Posterior vena cava (tissue), 2 donors: ENCODE data around the gene SHBG. TPM values are rescaled to one million over a fixed set of nuclear protein-coding genes. Genes with fewer than 3 reads are reported as not detected.
"Not testable (repeated sequence)": the region's sequence is repeated elsewhere in the genome, so short reads cannot be mapped to it uniquely, and the experiment has no call there.

Experiments
- DNase-seq: peaks from one replicate; pipeline ENCODE4 v3.0.0-alpha.2; 2020; ENCODE audit warnings: low spot score
- intact Hi-C, 2 donors: fragments of 100-400 bp; cut with DNase I; formaldehyde crosslinking; loops; one replicate each; pipeline versions ENCODE4 v1.14.1 to v1.14.2; 2022 to 2023
- long read RNA-seq, 2 donors: library from polyadenylated mRNA; unstranded; transcript quantifications; one replicate each; pipeline ENCODE4 v2.0.0, GENCODE V29; 2020 to 2021
- total RNA-seq, 2 donors: library from RNA; stranded (reverse); fragmentation: NEBNext Ultra II Directional; extraction: Animal tissue kit (Norgen Biotek cat#: 25700); gene quantifications; one replicate each; pipeline ENCODE4 v1.2.1, GENCODE V29; 2021
- donor health status: DM: yes; HTN: yes; CAD: no.
- donor health status: DM: yes; HTN: yes; CAD: no.

Gene SHBG
- total RNA-seq: under 1 TPM in 1 of 2 donors, not detected in 1; 0.43 TPM
- long read RNA-seq, donor 1: 0 reads
- long read RNA-seq, donor 2: 0 reads

- intact Hi-C loops: loop anchor here in 1 of 2 donors (10.0 kb wide), 1 partner anchor 55 kb away; the partner anchor contains the start of genes TP53 and WRAP53
- DNase-seq: no peak
Measured at GRCh38 chr17:7629939-7630571, at the start of gene SHBG. TSS of gene SHBG (plus strand) at chr17:7630135. CDS start at chr17:7630173, 38 bp downstream.

- no peak for DNase-seq
- intact Hi-C loops: no loop called here
Measured at GRCh38 chr17:7580604-7581575, 49.0 kb upstream of the SHBG start.

- DNase-seq: peak; percentile 84
- intact Hi-C loops: no loop called here
Measured at GRCh38 chr17:7582396-7583252, 47.3 kb upstream of the SHBG start.

GRCh38 chr17:7583253-7584109 lies 46.5 kb upstream of the SHBG start, which contains the start of gene MPDU1:
TSS of gene MPDU1 (plus strand) at chr17:7583852. CDS start at chr17:7583863, 11 bp downstream.
- DNase-seq: peak; percentile 99
- intact Hi-C loops: no loop called here

- DNase-seq: peak; percentile 62
- intact Hi-C loops: no loop called here
Measured at GRCh38 chr17:7586673-7587419, 43.1 kb upstream of the SHBG start.

- peak; percentile 85 for DNase-seq
- intact Hi-C loops: no loop called here
Measured at GRCh38 chr17:7587420-7588151, 42.3 kb upstream of the SHBG start.

GRCh38 chr17:7588553-7589203 lies 41.3 kb upstream of the SHBG start:
- intact Hi-C loops: no loop called here
- DNase-seq: no peak

- intact Hi-C loops: no loop called here
- DNase-seq: peak; percentile 96
Measured at GRCh38 chr17:7589204-7589868, 40.6 kb upstream of the SHBG start.

GRCh38 chr17:7589891-7590691 lies 39.8 kb upstream of the SHBG start, which contains the start of gene SOX15:
TSS of gene SOX15 (minus strand) at chr17:7590094. CDS start at chr17:7589676, 418 bp downstream.
- intact Hi-C loops: loop anchor here in 1 of 2 donors (2.0 kb wide), 1 partner anchor 17 kb away; no protein-coding TSS in a partner anchor
- DNase-seq: peak; percentile 77

GRCh38 chr17:7590743-7591142 lies 39.2 kb upstream of the SHBG start:
- peak; percentile 75 for DNase-seq
- intact Hi-C loops: loop anchor here in 1 of 2 donors (2.0 kb wide), 1 partner anchor 16 kb away; no protein-coding TSS in a partner anchor

- intact Hi-C loops: loop anchor here in 1 of 2 donors (2.0 kb wide), 1 partner anchor 15 kb away; no protein-coding TSS in a partner anchor
- peak; percentile 66 for DNase-seq
Measured at GRCh38 chr17:7591596-7591995, 38.3 kb upstream of the SHBG start.

GRCh38 chr17:7592422-7593021 lies 37.4 kb upstream of the SHBG start:
- intact Hi-C loops: no loop called here
- peak; percentile 58 for DNase-seq

GRCh38 chr17:7593296-7593695 lies 36.6 kb upstream of the SHBG start:
- peak; percentile 65 for DNase-seq
- intact Hi-C loops: no loop called here

- DNase-seq, intact Hi-C loops: not testable (repeated sequence)
Measured at GRCh38 chr17:7597561-7597960, 32.4 kb upstream of the SHBG start.
